ENCODE measurements around the gene GALNT1.

The GALNT1 gene

GRCh38 chr18:35582899-35583558 is 1.5 kb downstream of the GALNT1 start:
- no peak for DNase-seq (ENCODE audit: low read depth)

DNA sequence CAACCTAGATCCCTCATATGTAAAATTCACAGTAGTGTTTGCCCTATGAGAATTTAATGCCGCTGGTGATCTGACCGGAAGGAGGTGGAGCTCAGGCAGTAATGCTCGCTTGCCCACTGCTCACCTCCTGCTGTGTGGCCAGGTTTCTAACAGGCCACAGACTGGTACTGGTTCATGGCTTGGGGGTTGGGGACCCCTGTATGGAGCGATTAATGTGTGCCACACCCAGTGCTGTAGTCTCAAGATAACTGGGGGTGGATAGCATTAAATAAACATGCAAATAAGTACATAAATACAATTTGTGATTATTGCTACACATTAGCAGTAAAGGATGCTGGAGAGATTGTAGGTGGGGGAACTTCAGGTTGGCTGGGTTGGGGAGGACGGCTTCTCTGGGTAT is 3.2 kb downstream of the GALNT1 start:
- DNase-seq (ENCODE audit: low read depth) = no peak

GRCh38 chr18:35585608-35586007 is 4.1 kb downstream of the GALNT1 start:
- no peak for DNase-seq (ENCODE audit: low read depth)

GRCh38 chr18:35588122-35588521 is 6.6 kb downstream of the GALNT1 start:
- no peak for DNase-seq (ENCODE audit: low read depth)

GRCh38 chr18:35588995-35589394 is 7.5 kb downstream of the GALNT1 start:
- no peak for DNase-seq (ENCODE audit: low read depth)

DNA sequence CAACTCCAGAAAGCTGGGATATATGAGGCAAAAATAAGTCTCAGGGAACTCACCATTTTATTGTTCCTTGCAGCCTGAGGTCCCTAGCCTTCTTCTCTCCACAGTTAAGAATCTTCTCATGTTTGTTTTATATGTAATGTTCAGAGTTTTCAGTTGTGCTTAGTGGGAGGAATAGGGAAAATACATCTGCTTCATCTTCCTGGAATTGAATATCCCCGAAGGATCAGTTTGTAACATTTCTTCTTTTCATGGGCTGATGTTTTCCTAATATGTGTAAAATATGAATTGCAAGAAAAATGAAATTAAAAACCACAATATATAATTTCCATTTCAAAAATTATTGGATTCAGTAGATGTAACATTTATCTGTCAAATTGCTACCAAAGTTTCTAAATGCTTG is 8.0 kb downstream of the GALNT1 start:
- no peak for DNase-seq (ENCODE audit: low read depth)

- no peak for DNase-seq (ENCODE audit: low read depth)
Observed at GRCh38 chr18:35590935-35591334, 9.4 kb downstream of the GALNT1 start.

DNA sequence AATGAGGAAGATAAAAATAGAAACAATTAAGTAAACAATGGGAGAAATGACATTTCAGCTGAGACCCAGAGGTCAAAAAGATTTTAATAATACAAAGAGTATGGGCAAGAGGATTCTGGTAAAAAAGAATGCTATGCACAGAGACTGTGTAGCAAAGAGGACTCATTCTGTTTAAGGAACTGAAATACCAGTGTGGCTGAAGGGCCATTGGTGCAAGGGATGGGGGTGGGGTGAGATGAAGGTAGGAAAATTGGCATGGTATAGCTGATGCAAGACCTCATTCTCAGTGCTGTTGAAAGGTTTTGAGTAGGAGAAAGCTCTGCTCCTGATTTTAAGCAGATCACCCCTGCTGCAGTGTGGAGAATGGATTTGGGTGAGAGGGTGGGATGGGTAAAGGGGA is 10.8 kb downstream of the GALNT1 start:
- no peak for DNase-seq (ENCODE audit: low read depth)

GRCh38 chr18:35593859-35594258 is 12.3 kb downstream of the GALNT1 start:
- DNase-seq (ENCODE audit: low read depth) = no peak

DNA sequence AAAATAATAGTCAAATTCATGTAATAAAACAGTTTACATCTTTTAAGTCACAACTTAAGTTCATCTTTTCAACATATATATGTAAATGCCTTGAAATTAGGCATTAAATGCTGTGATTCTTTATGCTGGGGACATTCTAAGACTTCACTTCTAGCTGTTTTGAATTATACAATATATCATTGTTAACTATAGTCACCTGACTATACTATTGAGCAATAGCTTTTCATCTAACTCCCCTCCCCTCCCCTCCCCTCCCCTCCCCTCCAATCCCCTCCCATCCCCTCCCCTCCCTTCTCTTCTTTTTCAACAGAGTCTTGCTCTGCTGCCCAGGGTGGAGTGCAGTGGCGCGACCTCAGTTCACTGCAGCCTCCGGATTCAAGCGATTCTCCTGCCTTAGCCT is 16.2 kb downstream of the GALNT1 start:
- no peak for DNase-seq (ENCODE audit: low read depth)

DNA sequence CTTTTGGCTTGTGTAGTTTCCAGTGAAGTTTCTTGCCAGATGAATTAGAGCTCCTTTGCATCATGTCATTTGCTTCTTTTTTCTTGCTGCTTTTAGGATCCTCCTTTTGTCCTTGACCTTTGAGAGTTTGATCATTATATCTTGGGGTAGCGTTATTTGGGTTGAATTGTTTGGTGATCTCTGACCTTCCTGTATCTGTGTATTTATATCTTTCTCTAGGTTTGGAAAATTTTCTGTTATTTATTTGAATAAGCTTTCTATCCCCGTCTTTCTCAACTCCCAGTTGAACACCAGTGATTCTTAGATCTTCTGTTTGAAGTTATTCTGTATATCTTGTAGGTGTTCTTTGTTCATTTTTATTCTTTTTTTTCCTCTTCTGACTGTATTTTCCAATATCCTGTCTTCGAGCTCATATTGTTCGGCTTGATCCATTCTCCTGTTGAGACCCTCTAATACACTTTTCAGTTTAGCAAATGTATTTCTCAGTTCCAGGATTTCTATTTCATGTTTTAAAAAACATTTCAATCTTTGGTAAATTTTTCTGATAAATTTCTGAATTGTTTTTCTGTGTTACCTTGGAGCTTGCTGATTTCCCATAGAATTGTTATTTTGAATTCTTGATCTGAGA is 20.8 kb downstream of the GALNT1 start:
- DNase-seq (ENCODE audit: low read depth) = no peak

DNA sequence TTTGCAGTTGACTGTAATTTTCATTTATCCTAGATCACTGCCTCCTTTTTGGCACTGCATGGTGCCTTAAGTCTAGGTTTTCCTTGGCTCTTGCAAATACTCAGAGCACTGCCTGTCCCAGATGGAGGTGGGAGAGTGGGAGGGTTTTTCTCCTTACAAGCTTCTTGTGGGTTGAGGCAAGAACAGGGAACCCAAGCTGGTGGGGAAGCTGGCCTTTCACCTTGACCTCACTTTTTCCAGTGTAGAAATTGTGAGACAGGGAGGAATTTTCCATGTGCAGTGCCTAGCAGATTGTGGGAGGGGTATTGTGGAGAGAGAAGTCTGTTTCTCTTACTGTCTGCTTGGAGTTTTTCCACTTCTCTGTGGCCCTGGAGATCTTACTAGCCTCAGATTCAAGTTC is 21.5 kb downstream of the GALNT1 start:
- no peak for DNase-seq (ENCODE audit: low read depth)

GRCh38 chr18:35603528-35603927 is 22.0 kb downstream of the GALNT1 start:
- no peak for DNase-seq (ENCODE audit: low read depth)

DNA sequence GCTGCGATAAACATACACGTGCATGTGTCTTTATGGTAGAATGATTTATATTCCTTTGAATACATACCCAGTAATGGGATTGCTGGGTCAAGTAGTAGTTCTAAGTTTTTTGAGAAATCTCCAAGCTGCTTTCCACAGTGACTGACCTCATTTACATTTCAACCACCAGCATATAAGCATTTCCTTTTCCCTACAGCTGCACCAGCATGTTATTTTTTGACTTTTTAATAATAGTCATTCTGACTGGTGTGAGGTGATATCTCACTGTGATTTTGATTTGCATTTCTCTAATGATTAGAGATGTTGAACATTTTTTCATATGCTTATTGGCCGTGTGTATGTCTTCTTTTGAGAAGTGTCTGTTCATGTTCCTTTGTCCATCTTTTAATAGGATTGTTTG is 22.8 kb downstream of the GALNT1 start:
- DNase-seq (ENCODE audit: low read depth) = no peak

DNA sequence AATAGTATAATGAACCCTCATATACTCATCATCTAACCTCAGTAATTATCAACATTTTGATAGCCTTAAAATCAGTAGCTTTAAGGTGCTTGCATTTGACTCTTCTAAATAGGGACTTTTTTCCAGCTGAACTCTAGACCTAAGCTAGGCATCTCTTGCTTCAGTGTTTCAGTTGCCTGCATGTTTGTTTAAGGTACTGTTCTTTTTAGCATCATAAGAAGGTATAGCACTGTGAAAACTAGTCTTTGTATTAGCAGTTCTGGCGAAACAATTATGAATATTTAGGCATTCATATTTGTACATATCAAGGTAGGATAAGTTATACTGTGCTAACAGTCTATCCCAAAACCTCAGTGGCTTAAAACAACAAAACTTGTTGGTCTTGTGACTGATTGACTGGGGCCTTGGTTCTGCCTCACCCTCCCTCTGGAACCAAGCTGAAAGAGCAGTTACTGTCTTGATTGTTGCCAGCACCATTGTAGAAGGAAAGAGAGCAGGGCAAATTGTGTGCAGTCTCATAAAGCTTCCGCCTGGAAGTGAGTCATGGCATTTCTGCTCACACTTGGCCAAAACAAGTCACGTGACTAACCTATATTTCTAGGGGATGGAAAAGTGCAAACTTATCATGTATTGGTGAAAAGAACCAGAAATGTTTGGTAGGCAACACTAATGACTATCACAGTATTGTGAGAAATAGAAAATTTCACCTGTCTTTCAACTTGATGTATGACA is 24.3 kb downstream of the GALNT1 start:
- no peak for DNase-seq (ENCODE audit: low read depth)

DNA sequence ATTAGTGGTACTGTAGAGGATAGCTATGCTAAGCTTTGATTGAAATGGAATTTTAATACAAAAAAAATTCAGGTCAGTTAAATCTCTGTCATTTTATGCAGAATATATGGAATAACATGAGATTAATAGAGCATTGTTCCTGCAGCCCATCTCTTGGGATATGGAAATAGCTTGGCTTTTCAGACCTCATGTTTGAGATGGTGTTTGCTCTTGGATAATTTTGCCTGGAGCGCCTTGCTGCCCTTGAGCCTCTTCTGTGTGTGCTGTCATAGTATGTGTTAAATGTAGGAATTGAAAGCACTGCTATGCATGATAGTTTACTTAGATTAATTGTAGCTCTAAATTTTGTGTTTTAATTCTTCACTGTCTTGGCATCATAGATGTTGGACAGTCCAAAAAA is 27.7 kb downstream of the GALNT1 start:
- DNase-seq (ENCODE audit: low read depth) = no peak

GRCh38 chr18:35610089-35610488 is 28.5 kb downstream of the GALNT1 start:
- no peak for DNase-seq (ENCODE audit: low read depth)

- DNase-seq (ENCODE audit: low read depth) = no peak
Observed at GRCh38 chr18:35610724-35611123, 29.2 kb downstream of the GALNT1 start.

DNA sequence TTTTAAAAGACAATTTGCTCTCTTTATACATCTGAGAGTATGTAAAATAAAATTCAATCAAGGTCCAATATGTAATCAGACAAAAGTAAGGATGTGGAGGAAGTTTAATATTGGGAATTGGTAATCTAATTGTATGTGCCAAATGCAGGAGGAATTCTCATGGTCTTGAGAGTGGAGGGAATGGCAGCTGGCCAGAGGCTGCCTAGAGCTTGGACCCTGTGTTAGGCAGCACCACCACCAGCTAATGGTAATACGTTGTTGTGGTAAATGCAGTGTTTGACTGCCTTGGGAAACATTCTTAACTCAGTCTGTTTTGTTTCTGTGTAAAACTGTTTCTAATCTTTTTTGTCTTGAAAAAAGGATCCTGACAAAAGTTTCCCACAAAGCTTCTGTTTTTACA is 30.0 kb downstream of the GALNT1 start:
- no peak for DNase-seq (ENCODE audit: low read depth)

- DNase-seq (ENCODE audit: low read depth) = no peak
Observed at GRCh38 chr18:35616074-35616473, 34.5 kb downstream of the GALNT1 start.

DNA sequence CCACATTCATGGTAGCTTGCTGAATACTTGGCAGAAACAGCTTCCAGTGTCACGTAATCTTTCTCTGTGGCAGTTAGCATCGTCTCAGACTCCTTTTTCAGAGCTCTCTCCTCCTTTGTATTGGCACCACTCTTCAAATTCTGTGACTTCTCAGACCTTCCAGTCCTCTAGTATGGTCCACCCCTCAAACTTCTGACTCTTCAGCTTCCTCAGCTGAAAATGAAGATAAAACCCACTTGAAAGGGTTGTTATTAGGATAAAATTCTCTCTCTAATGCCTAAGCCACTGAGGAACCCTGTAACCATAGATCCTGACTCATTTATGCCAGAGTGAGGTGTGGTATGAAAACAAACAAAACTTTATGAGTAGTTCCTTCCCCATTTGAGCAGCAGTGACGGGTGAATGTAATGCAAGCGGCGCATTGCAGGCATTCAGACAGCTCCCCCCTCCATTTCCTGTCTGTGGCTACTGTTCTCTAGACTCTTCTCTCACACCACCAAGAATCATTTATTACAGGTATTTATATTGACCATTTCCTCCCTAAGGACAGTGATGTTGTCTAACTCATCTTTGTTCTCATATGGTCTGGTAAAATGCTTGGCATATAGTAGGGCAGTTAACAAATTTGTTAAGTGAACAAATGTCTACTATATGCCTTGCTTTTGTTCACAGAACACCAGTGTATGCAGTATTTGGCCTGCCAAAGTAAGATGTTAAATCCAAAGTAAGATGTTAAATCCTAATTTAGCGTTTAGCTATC is 35.3 kb downstream of the GALNT1 start:
- DNase-seq (ENCODE audit: low read depth) = peak; percentile 38

DNA sequence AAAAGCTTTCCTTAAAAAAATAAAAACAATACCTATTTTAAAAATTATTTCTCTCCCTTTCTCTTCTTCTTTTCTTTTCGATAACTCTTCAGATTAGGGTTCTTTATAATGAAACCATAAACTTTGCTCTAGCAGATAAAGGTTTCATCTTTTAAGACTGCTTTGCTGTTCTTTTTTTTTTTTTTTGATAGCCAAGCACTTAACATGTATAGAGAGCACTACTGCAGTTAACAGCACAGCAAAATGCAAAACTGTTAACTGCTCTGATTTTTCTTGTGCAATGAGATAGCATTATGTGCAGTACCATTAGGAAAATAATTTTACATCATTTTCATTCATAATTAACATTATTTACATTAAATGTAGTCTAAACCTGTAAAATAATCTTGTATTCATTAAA is 36.3 kb downstream of the GALNT1 start:
- no peak for DNase-seq (ENCODE audit: low read depth)

DNA sequence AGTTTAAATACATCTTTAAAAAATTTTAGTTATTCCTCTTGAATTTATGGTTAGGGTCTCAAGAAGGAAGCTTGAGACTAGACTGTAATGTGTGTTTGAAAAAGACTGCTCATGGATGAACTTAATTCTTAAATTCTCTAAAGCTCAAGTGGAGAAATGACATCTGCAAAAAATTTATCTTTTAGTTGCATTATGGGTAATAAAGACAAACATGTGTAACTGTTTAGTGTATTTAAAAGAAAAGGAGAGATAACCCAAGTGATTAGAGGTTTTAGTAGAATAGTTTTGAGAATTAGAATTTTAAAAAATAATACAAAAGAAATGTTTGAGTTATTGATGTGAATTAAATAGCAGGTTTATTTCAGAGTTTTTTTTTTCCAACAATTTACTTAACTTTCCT is 36.7 kb downstream of the GALNT1 start:
- DNase-seq (ENCODE audit: low read depth) = no peak

Data from activated T-helper 9 cell treated with anti-CD3 and anti-CD28 coated beads, Interleukin-2, amount 50 U/mL, for 16 hours (primary cell).